ENCODE measurements around the gene JPH2.
A peak's percentile ranks its signal among the peaks of the same experiment; 100 is the strongest.
"Not testable (repeated sequence)": the region's sequence is repeated elsewhere in the genome, so short reads cannot be mapped to it uniquely, and the experiment has no call there.

Gene JPH2

DNA sequence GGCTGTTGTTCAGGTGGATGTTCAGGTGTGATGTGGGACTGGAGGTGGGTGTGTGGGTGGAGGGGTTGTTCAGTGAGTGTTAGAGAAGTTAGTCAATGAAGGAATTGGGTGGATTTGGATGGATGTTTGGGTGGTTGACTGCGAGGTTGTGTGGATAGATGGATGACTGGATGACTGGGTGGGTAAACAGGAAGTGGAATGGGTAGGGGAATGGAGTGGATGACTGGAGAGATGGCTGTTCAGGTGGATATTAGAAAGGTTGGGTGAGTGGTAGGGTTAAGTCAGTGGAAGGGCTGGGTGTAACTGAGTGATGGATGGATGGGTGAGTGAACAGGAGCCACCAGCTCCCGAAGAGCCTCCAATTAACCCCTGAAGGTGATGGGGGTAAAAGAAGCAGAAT, 27.9 kb downstream of the JPH2 start:
- no peak for DNase-seq (ENCODE audit: low spot score)

DNA sequence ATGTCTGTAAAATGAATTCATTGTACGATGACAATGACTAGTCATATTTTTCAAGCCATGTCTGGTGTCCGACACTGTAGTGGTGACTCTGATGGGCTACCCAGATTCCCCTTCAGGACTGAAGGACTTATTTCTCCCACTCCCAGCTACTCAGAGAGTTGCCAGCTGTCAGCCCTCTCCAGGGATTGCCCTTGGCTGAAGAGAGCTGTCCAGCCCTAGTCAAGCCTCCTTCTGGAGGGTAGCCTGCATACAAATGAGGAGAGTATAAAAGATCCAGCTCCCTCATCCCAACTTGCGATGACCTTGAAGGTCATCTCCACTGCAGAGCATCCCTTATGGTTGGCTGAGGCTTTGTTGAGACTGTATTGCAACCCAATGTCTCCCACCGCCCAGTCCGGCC, 29.9 kb downstream of the JPH2 start:
- DNase-seq (ENCODE audit: low spot score): no peak

DNA sequence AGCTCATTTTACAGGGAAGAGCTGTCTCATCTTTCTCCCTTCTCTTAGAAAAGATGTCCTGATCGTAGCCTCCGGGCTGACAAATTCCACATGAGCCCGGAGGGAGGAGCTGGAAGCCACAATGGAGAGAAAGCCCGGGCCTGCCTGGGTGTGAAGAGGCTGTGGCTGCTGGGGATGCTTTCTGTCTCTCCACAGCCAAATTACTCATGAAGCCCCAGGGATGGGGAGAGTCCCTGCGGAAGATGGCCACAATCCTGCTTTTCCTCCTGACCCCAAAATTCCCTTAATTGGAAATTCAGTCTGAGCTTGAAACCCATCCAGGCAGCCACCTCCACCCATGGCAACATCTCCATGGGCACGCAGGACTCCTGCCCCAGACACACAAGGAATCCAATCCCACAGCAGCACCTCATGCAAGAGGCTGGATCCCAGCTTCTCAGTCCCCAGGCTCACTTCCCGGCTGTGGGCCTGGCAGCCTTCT, 32.4 kb downstream of the JPH2 start:
- peak; percentile 66 for DNase-seq (ENCODE audit: low spot score)

DNA sequence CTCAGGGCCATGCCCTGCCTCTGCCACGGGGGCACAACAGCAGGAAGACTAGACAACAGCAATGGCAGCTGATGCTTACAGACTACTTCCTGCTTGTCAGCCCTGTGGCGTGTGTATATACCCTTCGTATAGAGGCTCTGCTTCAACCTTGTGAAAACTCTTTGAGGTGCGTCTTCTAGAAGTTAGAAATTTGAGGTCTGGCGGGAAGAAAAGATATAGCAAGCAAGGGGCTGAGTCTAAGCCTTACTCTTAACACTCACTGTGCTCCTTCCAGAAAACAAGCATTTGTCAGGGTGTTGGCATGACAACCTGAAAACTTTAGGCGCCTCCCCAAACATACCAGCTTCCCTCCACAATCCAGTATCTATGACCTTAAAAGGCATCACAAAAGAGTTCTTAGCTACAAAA, 33.3 kb downstream of the JPH2 start:
- DNase-seq (ENCODE audit: low spot score): peak; percentile 75

DNA sequence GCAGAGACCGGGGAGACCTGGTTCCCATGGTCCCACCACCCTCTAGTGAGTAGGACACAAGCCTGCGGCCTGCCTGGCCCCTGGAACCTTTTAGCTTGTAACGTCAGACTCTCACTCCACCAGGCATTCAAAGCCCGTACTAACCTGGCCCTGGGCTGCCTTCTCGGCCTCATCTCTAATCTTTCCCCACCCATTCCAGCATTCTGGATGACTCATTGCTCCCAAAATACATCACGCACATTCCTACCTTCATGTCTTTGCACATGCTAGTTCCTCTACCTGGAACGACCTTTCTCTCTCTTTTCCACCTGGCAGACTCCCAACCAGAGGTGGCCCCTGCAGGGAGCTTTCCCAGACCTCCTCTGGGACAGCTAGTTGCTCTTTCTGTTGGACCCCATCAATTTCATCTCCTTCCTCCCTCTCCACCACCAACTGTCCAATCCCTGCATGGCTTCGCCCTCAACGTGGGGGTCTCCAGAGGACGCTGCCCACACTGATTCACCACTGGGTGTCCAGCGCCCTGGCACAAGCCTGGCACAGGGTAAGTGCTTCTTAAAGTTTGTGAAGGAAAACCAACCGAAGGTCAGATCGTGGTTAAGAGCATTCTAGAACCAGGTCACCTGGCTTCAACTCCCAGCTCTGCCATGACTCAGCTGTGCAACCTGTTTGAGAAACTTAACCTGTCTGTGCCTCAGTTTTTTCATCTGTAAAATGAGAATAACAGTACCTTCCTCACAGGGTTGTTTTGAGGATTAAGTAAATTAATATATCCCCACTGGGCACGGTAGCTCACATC, 35.2 kb downstream of the JPH2 start:
- DNase-seq (ENCODE audit: low spot score): no peak

DNA sequence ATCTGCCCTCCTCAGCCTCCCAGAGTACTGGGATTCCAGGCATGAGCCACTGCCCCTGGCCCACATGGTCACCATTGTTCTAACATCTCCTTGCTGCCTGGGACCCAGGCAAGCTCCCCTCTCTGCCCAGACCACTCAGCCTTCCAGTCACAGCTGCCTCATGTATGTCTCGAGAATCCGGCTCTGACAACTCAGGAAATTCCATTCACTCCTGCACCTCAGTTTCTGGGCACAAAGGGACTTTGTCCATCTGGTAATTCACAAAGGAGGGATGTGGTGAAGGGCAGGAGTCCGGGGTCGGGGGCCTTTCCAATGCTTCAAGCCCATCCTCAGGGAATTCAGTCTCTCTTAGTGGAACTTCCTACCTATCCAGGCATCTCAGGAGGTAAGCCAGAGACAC, 40.7 kb downstream of the JPH2 start:
- no peak for DNase-seq (ENCODE audit: low spot score)

DNA sequence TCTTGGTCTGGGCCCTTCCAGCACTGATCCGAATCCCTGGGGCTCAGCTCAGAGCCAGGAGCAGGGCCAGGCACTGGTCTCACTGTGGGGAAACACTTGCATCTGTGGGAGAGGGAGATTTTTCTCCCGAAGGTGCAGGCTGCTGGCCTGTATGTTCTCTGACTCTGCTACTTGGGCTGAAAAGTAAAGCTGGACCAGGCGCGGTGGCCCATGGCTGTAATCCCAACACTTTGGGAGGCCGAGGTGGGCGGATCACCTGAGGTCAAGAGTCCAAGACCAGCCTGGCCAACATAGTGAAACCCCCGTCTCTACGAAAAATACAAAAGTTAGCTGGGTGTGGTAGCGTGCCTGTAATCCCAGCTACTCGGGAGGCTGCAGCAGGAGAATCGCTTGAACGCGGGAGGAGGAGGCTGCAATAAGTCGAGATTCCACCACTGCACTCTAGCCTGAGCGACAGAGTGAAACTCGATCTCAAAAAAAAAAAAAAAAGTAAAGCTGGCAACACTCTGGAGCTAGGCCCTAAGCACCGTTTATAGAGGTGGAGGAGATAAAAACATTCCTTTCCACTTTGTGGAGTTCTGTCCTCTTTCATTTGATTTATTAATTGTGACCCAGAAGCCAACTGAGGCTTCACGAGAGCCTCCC, 41.7 kb downstream of the JPH2 start:
- DNase-seq (ENCODE audit: low spot score): no peak

DNA sequence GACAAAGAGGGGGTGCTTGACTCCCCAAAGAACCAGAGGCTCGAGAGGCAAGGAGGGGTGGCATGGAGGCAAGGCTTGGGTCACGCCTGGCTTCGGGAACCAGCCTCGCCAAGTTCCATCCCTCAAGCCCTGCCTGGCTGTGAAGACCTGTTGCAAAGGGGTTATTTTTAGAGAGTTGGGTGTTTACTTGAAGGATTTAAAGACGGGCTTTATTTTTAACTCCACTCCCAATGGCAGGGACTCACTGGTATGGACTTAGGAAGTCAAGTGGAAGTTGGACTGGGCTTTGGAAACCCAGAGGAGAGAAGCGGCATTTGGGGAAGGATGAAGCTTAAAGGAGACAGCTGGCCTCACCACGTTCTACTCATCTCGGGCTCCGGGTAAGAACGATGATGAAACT, 43.1 kb downstream of the JPH2 start:
- no peak for DNase-seq (ENCODE audit: low spot score)

DNA sequence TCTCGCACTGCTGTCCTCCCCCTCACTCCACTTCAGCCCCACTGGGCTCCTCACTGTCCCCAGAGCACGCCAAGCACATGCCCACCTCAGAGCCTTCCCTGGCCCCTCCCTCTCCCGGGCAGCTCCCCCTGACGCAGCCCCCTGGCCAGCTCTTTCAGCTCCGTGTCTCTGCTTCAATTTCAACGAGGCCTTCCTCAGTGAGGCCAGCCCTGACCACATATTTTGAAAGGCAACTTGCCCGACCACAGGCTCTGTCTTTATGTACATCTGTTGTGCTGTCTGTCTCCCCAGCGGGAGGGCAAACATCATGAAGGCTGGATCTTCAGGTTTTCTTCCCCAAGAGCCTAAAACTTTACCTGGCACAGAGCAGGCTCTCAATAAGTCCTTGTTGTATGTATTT, 44.6 kb downstream of the JPH2 start:
- DNase-seq (ENCODE audit: low spot score): peak; percentile 46

DNA sequence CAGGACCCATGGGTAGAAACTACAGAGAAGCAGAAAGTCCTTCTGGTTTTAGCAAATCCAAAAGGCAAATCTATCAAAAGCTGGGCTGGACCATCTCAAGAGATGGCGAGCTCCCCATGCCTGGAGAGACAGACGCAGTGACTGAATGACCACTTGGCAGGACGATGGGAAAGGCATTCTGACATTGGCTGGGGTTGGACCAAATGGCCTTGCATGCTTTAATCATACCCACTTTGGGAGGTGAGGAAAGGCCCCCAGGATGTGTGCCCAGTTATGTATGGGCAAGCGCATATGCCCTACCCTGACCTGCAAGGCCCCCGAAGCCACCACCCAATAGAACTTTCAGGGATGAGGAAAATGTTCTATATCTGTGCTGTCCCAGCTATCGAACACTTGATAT, 45.1 kb downstream of the JPH2 start:
- no peak for DNase-seq (ENCODE audit: low spot score)

DNA sequence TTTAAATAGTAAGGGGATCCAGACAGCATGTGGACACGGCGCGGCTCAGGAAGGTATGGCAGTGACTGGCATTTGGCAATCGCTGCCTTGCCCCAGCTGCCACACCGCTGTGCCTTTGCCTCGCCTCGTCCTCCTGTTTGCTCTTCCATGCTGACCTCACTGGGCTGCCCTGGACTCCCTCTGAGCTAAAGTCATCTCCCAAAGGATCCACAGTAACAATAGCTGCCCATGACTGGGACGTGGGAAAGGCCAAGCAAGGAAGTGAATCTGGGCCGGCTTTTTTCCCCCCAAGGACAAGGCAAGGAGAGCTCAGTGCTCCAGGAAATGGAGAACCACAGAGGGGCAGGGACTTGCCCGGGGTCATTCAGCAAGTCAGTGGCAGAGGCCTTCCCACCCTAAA, 48.1 kb downstream of the JPH2 start:
- DNase-seq (ENCODE audit: low spot score): peak; percentile 46

DNA sequence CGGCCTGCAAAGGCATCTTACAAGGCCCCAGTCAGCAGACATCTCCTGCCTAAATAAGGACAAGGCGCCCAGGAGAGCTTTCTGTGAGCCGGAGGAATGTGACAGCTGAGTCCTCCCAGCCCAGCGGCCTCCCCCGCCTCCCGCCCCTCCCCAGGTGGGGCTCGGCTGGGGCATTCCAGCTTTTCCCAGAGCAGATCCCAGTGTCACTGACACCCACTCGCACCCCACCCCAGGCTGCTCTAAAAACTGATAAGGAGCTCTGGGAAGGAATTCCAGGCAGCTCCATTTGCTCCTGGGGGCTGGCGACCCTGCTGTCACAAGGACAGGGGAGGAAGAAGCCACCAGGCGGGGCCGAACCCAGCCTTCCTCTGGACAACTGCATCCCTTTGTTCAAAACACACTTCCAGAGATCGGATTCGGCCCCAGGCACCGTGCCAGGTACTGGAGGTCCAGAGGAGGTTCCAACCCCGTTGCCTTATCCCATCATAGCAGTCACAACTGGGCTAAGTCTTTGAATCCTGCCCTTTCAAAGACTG, 49.7 kb downstream of the JPH2 start:
- DNase-seq (ENCODE audit: low spot score): peak; percentile 93

DNA sequence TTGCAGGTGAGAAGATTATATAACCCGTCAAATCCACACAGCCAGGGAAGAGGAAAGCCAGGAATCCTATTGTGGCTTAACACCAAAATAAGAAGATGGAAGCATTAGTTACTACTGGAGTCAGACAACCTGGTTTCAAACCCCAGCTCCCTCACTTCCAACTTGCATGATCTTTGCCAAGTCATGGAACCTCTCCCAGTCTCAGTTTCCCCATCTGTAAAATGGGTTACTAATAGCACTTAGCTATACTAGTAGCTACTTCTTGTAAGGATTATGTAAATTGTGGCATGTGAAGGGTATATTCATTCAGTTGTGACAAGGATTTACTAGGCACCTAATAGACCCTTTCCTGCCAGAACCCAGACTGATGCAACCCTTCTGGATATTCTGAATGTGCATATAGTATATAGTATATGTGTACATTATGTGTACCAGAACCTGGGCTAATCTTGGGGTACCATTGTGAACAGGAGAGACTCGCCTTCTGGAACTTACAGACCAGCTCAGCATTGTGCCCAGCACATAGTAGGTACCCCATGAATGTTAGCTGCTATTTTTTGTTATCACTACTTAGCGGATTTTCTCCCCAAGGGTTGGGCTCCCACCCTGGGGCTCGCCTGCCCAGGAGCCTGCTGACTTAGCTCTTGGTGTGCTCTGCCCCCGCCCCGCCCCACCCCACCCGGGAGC, 50.3 kb downstream of the JPH2 start:
- DNase-seq (ENCODE audit: low spot score): no peak

DNA sequence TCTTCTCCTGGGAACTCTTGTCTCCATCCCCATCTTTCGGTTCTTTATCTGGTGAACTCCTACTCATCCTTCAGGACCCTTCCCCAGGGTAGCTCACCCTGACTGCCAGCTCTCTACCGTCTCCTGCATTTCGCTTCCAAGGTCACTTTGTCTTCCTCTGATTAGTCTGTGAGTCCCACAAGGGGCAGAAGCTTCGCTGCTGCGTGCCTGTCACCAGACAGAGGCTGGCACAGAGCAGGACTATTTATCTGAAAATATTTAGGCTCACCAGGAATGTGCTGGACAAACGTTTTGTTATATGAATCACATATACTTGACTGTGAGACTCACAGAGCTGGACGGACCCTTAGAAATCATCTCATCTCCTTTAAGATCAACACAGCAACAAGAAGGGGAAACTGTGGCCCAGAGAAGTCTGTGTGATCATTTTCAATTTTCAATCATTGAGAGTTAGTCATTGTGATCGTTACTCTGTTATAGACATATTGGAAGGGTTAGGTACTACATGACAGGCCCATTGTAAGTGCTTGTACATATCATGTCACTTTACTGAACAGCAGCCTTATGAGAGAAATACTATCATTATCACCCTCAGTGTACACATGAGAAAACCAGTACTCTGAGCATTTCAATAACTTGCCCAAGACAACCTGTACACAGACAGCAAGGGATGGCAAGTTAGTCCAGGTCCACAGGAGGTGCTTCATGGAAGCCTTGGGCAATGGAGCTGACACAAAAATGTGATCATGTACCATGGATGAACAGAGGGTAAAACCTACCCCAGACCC, 51.4 kb downstream of the JPH2 start:
- DNase-seq (ENCODE audit: low spot score): peak; percentile 59

DNA sequence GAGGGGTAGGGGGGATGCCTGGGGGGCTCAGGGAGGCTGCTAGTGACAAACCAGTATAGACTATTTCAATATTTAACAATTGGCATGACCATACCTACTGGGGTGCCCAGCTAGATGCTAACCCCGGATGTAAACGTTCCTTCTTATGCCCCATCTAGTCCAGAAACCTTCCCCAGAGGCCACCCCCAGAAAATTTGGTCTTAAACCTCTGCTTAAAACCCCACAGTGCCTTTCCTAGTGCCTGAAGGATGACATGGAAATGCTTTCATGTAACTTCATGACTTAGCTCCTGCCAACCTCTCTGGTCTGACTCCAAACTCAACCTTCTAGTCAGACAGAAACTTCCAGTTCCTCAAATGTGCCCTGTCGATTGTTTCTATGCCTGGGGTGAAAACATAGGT, 52.0 kb downstream of the JPH2 start:
- no peak for DNase-seq (ENCODE audit: low spot score)

DNA sequence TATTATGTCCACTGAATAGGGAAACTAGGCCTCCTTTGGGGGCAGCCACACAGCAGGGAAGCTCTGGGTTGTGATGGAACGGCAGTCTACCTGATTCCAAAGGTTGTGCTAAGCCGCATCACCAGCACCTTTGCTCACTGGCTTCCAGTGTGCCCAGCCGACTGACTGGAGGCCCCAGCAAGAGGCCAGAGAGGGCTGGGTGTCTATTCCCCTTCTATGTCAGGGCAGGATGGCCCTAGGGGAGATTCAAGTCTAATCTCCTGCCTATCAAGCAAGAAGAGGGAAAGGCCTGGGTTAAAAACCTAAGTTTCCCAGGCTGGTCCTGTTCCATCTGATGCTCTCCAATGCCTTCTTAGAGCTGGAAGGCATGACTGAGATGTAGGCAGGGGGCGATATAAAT, 53.6 kb downstream of the JPH2 start:
- DNase-seq (ENCODE audit: low spot score): no peak

DNA sequence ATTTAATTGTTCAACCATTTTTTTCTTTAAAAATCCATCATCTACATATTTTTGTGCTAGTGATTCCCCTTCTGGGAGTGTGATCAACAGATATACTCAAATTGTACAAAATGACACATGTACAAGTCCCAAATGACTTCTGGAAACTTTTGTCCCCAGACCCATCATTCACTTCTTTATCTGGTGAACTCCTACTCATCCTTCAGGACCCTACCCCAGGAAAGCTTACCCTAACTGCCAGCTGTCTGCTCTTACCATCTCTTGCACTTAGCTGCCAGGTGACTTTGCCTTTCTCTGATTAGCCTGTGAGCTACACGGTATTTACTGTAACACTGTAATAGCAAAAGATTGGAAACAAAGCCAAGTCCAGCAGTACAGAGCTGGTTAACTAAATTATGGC, 55.3 kb downstream of the JPH2 start:
- DNase-seq (ENCODE audit: low spot score): no peak

DNA sequence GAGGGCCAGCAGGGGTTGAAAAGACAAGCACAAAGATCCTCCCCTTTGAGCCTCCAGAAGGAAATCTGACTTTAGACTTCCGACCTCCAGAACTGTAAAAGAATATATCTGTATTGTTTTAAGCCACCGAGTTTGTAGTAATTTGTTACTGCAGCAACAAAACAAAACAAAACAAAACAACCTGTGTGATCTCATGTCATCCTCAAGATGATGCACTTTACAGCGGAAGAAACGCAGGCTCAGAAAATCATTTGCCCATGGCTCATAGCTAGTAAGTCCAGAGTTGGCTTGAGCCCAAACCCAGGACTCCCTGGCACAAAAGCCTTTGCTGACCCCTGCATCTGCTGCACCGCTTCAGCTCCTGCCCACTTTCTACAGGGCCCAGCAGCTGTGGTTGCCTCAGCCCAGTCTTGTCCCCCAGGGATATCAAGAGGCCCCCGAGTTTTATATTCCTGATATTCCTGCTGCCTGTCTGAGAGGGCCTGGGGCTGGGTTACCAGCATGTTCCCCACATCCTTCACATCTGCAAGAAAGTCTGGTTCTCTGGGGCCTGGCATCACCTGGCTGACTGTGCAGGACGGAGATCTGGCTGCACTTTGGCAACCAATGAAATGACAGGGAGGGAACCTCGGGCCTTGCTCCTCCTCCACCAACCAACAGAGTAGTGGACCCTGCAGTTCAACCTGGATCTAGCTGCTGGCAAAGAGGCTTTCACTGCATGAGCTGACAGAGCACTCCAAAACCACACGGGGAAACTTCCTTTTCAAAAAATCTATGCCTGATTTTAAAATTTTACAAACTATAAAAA, 56.9 kb downstream of the JPH2 start:
- no peak for DNase-seq (ENCODE audit: low spot score)

DNA sequence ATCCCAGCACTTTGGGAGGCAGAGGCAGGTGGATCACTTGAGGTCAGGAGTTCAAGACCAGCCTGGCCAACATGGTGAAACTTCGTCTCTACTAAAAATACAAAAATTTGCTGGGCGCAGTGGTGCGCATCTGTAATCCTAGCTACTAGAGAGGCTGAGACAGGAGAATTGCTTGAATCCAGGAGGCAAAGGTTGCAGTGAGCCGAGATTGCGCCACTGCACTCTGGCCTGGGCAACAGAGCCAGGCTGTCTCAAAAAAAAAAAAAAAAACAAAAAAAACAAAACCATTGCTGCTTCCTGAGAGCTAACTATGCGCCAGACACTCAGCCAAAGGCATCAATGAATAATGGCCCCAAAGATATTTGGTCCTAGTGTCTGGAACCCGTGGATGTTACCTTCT, 57.7 kb downstream of the JPH2 start:
- not testable (repeated sequence) for DNase-seq (ENCODE audit: low spot score)

DNA sequence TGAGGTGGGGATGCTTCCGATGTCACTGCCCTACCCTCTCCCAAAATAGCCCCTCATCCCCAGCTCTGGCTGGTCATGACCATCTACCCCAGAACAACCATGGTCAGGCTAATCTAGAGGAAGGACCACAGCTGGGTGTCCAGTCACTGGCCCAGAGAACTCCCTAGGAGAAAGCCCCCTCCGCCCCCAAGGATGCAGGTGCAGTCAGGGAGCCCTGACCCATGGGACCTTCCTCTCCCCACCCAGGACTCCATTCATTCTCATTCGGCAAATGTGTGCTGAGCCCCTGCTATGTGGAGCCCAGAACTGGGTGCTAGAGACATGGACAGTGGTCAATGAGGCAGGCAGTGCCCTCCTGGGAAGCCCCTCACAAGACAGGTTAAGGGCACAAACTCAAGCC, 60.5 kb downstream of the JPH2 start:
- DNase-seq (ENCODE audit: low spot score): no peak
